Endothelial cell of umbilical vein (primary cell): Measurements from ENCODE around the gene PUS1. TPM values are rescaled to one million over a fixed set of nuclear protein-coding genes. Genes with fewer than 3 reads are reported as not detected.

Experiments used
- BruUV-seq: library from RNA; stranded (reverse); fragments of 400-500 nt; replicated peaks from 2 replicates; lab custom pipeline; 2021; lab: Mats Ljungman, UMichigan
- CTCF ChIA-PET: fragments of 300-600, 350-600 bp; sonication (Branson Sonifier 250); formaldehyde crosslinking; loops from one replicate; lab custom pipeline; 2021; ENCODE audit warnings: antibody characterized with exemption, inconsistent platforms; lab: Charles Lee
- POLR2A ChIA-PET: fragments of 300-600, 350-600 bp; sonication (Branson Sonifier 250); formaldehyde crosslinking; loops from one replicate; lab custom pipeline; 2021; ENCODE audit warnings: antibody characterized with exemption, inconsistent platforms; lab: Charles Lee
- DNase-seq: peaks from one replicate; pipeline ENCODE4 v3.0.0-alpha.2; 2011; ENCODE audit warnings: low read depth, low spot score
- FAIRE-seq: peaks from 2 replicates; lab custom pipeline; 2011; peaks lifted over from hg19 to GRCh38; lab: Jason Lieb, UNC
- H2AFZ ChIP-seq: 2 replicates; pipeline ENCODE4 v1.6.0; 2012; ENCODE audit warnings: low read depth, low read length, control low read depth, inconsistent platforms
- H3K27ac ChIP-seq: 2 replicates; pipeline ENCODE4 v1.5.1; 2011; ENCODE audit warnings: low read depth, mild to moderate bottlenecking, control low read depth, low read length, moderate library complexity; ENCODE audit not compliant: insufficient read depth
- H3K27me3 ChIP-seq, 2 experiments: 2 replicates each; pipeline versions ENCODE4 v1.6.0 to v1.6.1; 2011; ENCODE audit warnings: low read length in 2 of 2, mixed read lengths in 1 of 2; ENCODE audit not compliant: control insufficient read depth in 2 of 2, insufficient read depth in 2 of 2
- H3K36me3 ChIP-seq, 2 experiments: 2 replicates in 1 of 2; 3 replicates in 1 of 2; pipeline ENCODE4 v1.5.1; 2011; ENCODE audit warnings: low read length in 2 of 2, mild to moderate bottlenecking in 1 of 2, moderate library complexity in 1 of 2; ENCODE audit not compliant: control insufficient read depth in 2 of 2, insufficient read depth in 2 of 2; ENCODE audit errors: extremely low read depth in 1 of 2
- H3K4me1 ChIP-seq: 3 replicates; pipeline ENCODE4 v1.5.1; 2011; ENCODE audit warnings: mild to moderate bottlenecking, low read length; ENCODE audit not compliant: control insufficient read depth, insufficient read depth; ENCODE audit errors: extremely low read depth
- H3K4me2 ChIP-seq: 2 replicates; pipeline ENCODE4 v1.6.1; 2011; ENCODE audit warnings: low read length, control low read depth, mixed read lengths; ENCODE audit not compliant: insufficient read depth
- H3K4me3 ChIP-seq, 3 experiments: fragments of 200-600 bp in 1 of 3; sonication (generic), shearing (Covaris generic) in 1 of 3; replicated peaks in 1 of 3; 2 replicates each; pipeline ENCODE4 v1.5.1; 2011 to 2016; ENCODE audit warnings: control low read depth in 3 of 3, low read length in 3 of 3, mild to moderate bottlenecking in 2 of 3, inconsistent platforms in 1 of 3, low read depth in 1 of 3, moderate library complexity in 1 of 3; ENCODE audit not compliant: insufficient read depth in 1 of 3
- H3K79me2 ChIP-seq: 2 replicates; pipeline ENCODE4 v1.6.0; 2012; ENCODE audit warnings: low read length, inconsistent platforms; ENCODE audit not compliant: control insufficient read depth, insufficient read depth
- H3K9ac ChIP-seq: replicated peaks from 2 replicates; pipeline ENCODE3; 2011; ENCODE audit warnings: low read length, control low read depth; ENCODE audit not compliant: insufficient read depth; ENCODE audit errors: extremely low read depth
- H3K9me1 ChIP-seq: replicated peaks from 3 replicates; pipeline ENCODE4 v1.6.0; 2011; ENCODE audit warnings: mild to moderate bottlenecking, low read length; ENCODE audit not compliant: control insufficient read depth, insufficient read depth; ENCODE audit errors: extremely low read depth
- H3K9me3 ChIP-seq: replicated peaks from 2 replicates; pipeline ENCODE4 v1.5.1; 2012; ENCODE audit warnings: low read length, inconsistent platforms; ENCODE audit not compliant: control insufficient read depth, insufficient read depth
- H4K20me1 ChIP-seq: replicated peaks from 2 replicates; pipeline ENCODE3; 2011; ENCODE audit warnings: mild to moderate bottlenecking, low read length; ENCODE audit not compliant: control insufficient read depth, insufficient read depth; ENCODE audit errors: extremely low read depth
- FOS ChIP-seq: IDR thresholded peaks from 2 replicates; pipeline ENCODE4 v1.6.1; 2011; ENCODE audit warnings: mild to moderate bottlenecking, low read length, moderate library complexity, borderline replicate concordance; ENCODE audit not compliant: insufficient read depth
- GATA2 ChIP-seq: IDR thresholded peaks from 2 replicates; pipeline ENCODE4 v1.7.0; 2011; ENCODE audit warnings: low read depth, mild to moderate bottlenecking, moderate library complexity, mixed read lengths, low read length; ENCODE audit not compliant: insufficient read length, insufficient read depth
- JUN ChIP-seq: IDR thresholded peaks from 2 replicates; pipeline ENCODE4 v1.6.1; 2011; ENCODE audit warnings: borderline replicate concordance, low read depth; ENCODE audit not compliant: insufficient read length, insufficient read depth
- MYC ChIP-seq: IDR thresholded peaks from one replicate; pipeline ENCODE4 v1.6.1; 2011; ENCODE audit warnings: mild to moderate bottlenecking, low read depth, low read length
- POLR2A ChIP-seq: IDR thresholded peaks from 2 replicates; pipeline ENCODE4 v1.6.1; 2012; ENCODE audit warnings: low read depth, mild to moderate bottlenecking, control low read depth, low read length
- POLR2AphosphoS5 ChIP-seq: IDR thresholded peaks from 2 replicates; pipeline ENCODE4 v1.6.1; 2012; ENCODE audit warnings: low read depth, mild to moderate bottlenecking, control low read depth, low read length, moderate library complexity; ENCODE audit not compliant: insufficient read depth
- dilution Hi-C: fragments of 300-500 bp; cut with MboI; formaldehyde crosslinking; loops from one replicate; pipeline ENCODE4 v1.15.0; 2019; ENCODE audit warnings: low sequenced_read_pairs; ENCODE audit not compliant: extremely low pct_ligation_motif_present
- intact Hi-C: fragments of 100-400 bp; cut with micrococcal nuclease; formaldehyde crosslinking; loops from one replicate; pipeline ENCODE4 v1.10.0; 2022
- polyA plus RNA-seq, 4 experiments: library from polyadenylated mRNA; depleted of rRNA in 3 of 4; stranded (reverse) in 3 of 4; unstranded in 1 of 4; fragments of >200 nt; gene quantifications; 2 replicates each; pipeline versions ENCODE4 v1.2.1 to v1.2.3, GENCODE V29; 2011 to 2012; ENCODE audit warnings: missing spikeins in 1 of 4
- total RNA-seq: library from RNA; stranded (reverse); gene quantifications from 2 replicates; pipeline ENCODE4 v1.2.3, GENCODE V29; 2021
- TF ChIP-seq, protein P1 (sequence below): IDR thresholded peaks from 2 replicates; pipeline ENCODE4 v1.6.1; 2011; ENCODE audit not compliant: insufficient read depth, insufficient read length

PUS1 gene
- total and polyA plus RNA-seq, 2 donors (not counting 3 experiments of a cell fraction or from before 2014, with no cell fraction given), result 33.9 to 52.2 TPM

GRCh38 chr12:131916306-131917138 lies 12.6 kb upstream of the PUS1 start:
- FAIRE-seq (no peak), DNase-seq (no peak)
- TF ChIP-seq JUN (no peak), GATA2 (no peak), FOS (no peak), POLR2AphosphoS5 (no peak), MYC (no peak), POLR2A (no peak)
- TF ChIP-seq, protein P1, sequence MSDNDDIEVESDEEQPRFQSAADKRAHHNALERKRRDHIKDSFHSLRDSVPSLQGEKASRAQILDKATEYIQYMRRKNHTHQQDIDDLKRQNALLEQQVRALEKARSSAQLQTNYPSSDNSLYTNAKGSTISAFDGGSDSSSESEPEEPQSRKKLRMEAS, result no peak
- Histone ChIP-seq H3K4me3 (no peak overlapping the region), H3K4me2 (no peak overlapping the region), H3K36me3 (peaks cover 5 to 50% of the 10 kb centered on the region in 2 experiments), H4K20me1 (no peaks in the 10 kb centered on the region), H3K27ac (no peak overlapping the region), H3K9me3 (no peaks in the 10 kb centered on the region), H3K27me3 (no peaks in the 10 kb centered on the region), H3K79me2 (no peaks in the 10 kb centered on the region), H3K9me1 (no peaks in the 10 kb centered on the region), H3K4me1 (peaks cover 12% of the 10 kb centered on the region), H2AFZ (no peak overlapping the region), H3K9ac (no peak overlapping the region)
- CTCF ChIA-PET, result no interaction called here
- intact Hi-C loops (no loop called here), dilution Hi-C loops (no loop called here)
- no TSS peak for BruUV-seq
- POLR2A ChIA-PET, result no interaction called here
